OCI-LY7 (cell line): Measurements from ENCODE around the gene CCT8L2.
"Not testable (repeated sequence)": the region's sequence is repeated elsewhere in the genome, so short reads cannot be mapped to it uniquely, and the experiment has no call there.

ENCODE experiments used
- EZH2phosphoT487 ChIP-seq: fragments of 200-600 bp; sonication (generic); IDR thresholded peaks from 2 replicates; pipeline ENCODE4 v1.6.1; 2018; ENCODE audit warnings: low read depth, borderline replicate concordance, mild to moderate bottlenecking, mixed run types, antibody characterized with exemption, low read length, moderate library complexity, mixed read lengths
- TF ChIP-seq, protein P1 (sequence below): fragments of 200-600 bp; sonication (generic); conservative IDR thresholded peaks from 2 replicates; pipeline ENCODE4 v1.5.1; 2014; ENCODE audit warnings: mild to moderate bottlenecking, antibody characterized with exemption, low read length, moderate library complexity, mixed read lengths

DNA sequence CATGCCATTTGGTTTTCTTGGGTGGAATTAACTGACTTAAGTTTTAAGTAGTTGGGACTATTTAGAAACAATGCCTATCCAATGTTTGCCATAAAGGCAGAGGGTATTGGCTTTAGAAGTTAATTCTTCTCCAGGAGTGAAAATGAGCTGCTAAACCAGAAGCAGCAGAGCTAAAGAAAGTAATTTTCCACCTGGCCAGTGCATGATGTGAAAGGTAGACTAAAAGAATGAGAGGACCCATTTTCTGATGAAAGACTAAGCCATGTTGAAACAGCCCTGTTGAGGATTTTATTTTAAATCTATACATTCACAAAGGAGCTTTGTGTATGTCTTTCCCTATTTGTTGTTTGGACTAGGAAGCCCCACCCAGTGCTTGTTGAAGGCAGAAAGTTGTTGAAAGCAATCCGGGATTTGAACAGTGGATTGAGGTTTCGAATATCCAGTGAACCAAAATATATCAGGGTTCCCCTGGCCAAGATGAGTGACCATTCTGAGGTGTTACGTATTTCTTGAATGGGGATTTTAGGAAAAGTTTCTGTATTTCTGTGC lies 23.9 kb upstream of the CCT8L2 start:
- TF ChIP-seq, protein P1, sequence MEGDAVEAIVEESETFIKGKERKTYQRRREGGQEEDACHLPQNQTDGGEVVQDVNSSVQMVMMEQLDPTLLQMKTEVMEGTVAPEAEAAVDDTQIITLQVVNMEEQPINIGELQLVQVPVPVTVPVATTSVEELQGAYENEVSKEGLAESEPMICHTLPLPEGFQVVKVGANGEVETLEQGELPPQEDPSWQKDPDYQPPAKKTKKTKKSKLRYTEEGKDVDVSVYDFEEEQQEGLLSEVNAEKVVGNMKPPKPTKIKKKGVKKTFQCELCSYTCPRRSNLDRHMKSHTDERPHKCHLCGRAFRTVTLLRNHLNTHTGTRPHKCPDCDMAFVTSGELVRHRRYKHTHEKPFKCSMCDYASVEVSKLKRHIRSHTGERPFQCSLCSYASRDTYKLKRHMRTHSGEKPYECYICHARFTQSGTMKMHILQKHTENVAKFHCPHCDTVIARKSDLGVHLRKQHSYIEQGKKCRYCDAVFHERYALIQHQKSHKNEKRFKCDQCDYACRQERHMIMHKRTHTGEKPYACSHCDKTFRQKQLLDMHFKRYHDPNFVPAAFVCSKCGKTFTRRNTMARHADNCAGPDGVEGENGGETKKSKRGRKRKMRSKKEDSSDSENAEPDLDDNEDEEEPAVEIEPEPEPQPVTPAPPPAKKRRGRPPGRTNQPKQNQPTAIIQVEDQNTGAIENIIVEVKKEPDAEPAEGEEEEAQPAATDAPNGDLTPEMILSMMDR = not testable (repeated sequence)
- not testable (repeated sequence) for TF ChIP-seq EZH2phosphoT487
